ENCODE results near the gene ESRRB. TPM values are rescaled to one million over a fixed set of nuclear protein-coding genes. Genes with fewer than 3 reads are reported as not detected.

Gene ESRRB
- total RNA-seq, 2 donors from 2014 or later = 0.10 to 0.21 TPM

DNA sequence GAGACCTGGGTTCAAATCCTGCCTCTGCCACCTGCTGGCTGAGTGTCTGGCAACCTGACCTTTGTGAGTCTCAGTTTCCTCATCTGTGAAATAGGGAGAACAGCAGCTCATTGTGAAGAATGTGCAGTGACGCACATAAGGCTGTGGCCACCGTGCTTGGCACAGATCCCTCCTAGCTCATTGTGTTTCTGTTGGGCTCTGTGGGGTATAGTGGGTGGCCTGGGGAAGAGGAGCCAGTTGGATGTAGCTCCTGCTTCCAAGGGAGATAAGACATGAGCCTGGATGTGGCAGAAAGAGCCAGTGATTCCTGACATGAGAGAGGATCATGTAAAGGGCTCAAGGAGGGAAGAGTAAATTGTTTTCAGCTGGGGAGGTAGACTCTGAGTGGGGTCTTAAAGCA, 120.0 kb downstream of the ESRRB start:
- intact Hi-C loops (cut with DNase I) = no loop called here
- Histone ChIP-seq H3K27ac (no peak overlapping the region), H3K9ac (ENCODE audit: low read depth in 2 of 2, low read length in 2 of 2) (no peak overlapping the region), H3K36me3 (no peaks in the 10 kb centered on the region), H3K4me3 (no peak overlapping the region), H3K4me1 (no peaks in the 10 kb centered on the region), H3K27me3 (no peaks in the 10 kb centered on the region), H3K9me3 (no peaks in the 10 kb centered on the region)
- no peak for DNase-seq
- TF ChIP-seq, protein P1, sequence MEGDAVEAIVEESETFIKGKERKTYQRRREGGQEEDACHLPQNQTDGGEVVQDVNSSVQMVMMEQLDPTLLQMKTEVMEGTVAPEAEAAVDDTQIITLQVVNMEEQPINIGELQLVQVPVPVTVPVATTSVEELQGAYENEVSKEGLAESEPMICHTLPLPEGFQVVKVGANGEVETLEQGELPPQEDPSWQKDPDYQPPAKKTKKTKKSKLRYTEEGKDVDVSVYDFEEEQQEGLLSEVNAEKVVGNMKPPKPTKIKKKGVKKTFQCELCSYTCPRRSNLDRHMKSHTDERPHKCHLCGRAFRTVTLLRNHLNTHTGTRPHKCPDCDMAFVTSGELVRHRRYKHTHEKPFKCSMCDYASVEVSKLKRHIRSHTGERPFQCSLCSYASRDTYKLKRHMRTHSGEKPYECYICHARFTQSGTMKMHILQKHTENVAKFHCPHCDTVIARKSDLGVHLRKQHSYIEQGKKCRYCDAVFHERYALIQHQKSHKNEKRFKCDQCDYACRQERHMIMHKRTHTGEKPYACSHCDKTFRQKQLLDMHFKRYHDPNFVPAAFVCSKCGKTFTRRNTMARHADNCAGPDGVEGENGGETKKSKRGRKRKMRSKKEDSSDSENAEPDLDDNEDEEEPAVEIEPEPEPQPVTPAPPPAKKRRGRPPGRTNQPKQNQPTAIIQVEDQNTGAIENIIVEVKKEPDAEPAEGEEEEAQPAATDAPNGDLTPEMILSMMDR (IDR thresholded peaks at IDR 0.05) = no peak

DNA sequence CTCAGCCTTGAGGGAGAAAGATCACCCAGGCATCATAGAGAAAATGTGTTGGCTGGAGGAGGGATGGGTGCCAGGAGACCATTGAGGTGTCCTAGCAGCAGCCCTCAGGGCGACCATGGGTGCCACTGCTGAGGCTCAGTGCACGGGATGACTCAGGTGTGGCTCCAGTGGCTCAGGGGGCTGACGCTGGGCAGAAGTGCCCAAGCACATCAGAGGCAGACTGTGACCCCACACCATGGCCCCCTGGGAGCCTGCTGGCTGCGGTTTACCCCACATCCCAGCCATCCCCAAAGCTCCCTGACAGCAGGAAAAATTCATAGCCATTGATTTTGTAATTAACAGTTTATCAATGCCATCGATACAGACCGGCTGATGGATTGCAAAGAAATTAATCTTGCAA, 120.7 kb downstream of the ESRRB start:
- H3K27me3 ChIP-seq = no peaks in the 10 kb centered on the region
- H3K36me3 ChIP-seq = no peaks in the 10 kb centered on the region
- no peak overlapping the region for H3K27ac ChIP-seq
- H3K4me3 ChIP-seq = no peak overlapping the region
- H3K4me1 ChIP-seq = no peaks in the 10 kb centered on the region
- TF ChIP-seq, protein P1 (IDR thresholded peaks at IDR 0.05) = no peak
- no peak overlapping the region for H3K9ac ChIP-seq (ENCODE audit: low read depth in 2 of 2, low read length in 2 of 2)
- intact Hi-C loops (cut with DNase I) = no loop called here
- no peaks in the 10 kb centered on the region for H3K9me3 ChIP-seq
- no peak for DNase-seq

DNA sequence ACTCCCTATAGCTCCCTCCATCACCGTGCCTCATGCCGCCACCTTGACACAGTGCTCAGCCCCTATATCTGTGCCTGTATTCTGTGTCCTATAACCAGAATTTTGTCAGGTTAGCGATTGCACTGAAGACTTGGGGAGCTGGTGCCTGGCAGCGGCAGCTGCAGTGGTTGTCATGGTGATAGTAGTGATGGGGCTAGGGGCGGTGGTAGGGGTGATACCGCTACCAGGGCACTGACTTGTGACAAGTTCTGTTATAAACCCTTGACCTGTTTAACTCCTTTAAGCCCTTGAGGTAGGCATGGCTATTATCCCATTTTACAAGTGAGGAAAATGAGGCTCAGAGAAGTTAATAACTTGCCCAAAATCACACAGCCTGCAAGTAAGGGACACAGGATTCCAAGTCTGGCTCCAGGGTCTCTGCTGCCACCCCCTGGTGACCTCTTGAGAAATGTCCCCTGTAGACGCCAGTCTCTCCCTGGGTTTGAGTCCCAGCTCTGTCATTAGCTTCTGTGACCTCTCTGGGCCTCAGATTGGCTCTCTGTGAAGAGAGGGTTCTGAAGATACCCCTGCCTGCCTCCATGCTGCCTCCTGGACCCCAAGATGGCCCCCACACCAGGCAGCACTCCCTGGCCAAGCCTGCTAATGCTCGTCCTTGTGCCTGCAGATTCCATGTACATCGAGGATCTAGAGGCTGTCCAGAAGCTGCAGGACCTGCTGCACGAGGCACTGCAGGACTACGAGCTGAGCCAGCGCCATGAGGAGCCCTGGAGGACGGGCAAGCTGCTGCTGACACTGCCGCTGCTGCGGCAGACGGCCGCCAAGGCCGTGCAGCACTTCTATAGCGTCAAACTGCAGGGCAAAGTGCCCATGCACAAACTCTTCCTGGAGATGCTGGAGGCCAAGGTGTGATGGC, 121.9 kb downstream of the ESRRB start:
- Histone ChIP-seq H3K27me3 (no peaks in the 10 kb centered on the region), H3K9ac (ENCODE audit: low read depth in 2 of 2, low read length in 2 of 2) (no peak overlapping the region), H3K4me1 (no peaks in the 10 kb centered on the region), H3K9me3 (no peaks in the 10 kb centered on the region), H3K36me3 (no peaks in the 10 kb centered on the region), H3K27ac (no peak overlapping the region), H3K4me3 (no peak overlapping the region)
- DNase-seq = no peak
- TF ChIP-seq, protein P1 (IDR thresholded peaks at IDR 0.05) = no peak
- intact Hi-C loops (cut with DNase I) = no loop called here

GRCh38 chr14:76498463-76498935, 122.6 kb downstream of the ESRRB start:
- Histone ChIP-seq H3K4me3 (no peak overlapping the region), H3K27ac (no peak overlapping the region), H3K27me3 (no peaks in the 10 kb centered on the region), H3K4me1 (no peaks in the 10 kb centered on the region), H3K36me3 (no peaks in the 10 kb centered on the region), H3K9ac (ENCODE audit: low read depth in 2 of 2, low read length in 2 of 2) (no peak overlapping the region), H3K9me3 (no peaks in the 10 kb centered on the region)
- TF ChIP-seq, protein P1 (IDR thresholded peaks at IDR 0.05) = no peak
- no peak for DNase-seq
- intact Hi-C loops (cut with DNase I) = no loop called here

DNA sequence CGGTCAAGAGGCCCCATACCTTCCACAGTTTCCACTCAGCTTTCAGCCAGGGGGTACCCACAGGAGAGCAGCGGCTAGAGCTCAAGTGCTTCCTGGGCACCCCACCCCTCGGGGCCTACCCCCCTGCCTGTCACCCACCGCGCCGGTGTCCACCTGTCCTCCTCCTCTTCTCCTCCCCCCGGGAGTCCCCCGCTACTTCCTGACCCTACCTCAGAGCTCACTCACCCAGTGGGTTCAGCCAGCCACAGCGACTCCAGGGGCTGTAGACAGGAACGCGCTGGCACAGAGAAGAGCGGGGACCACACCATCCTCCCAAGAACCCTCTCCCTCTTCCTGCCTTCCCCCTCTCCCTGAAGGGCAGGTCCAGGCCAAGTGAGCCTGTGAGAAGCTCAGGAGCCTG, 123.0 kb downstream of the ESRRB start:
- Histone ChIP-seq H3K27ac (no peak overlapping the region), H3K9me3 (no peaks in the 10 kb centered on the region), H3K27me3 (no peaks in the 10 kb centered on the region), H3K4me1 (no peaks in the 10 kb centered on the region), H3K4me3 (no peak overlapping the region), H3K36me3 (no peaks in the 10 kb centered on the region), H3K9ac (ENCODE audit: low read depth in 2 of 2, low read length in 2 of 2) (no peak overlapping the region)
- TF ChIP-seq, protein P1 (IDR thresholded peaks at IDR 0.05) = no peak
- DNase-seq = no peak
- intact Hi-C loops (cut with DNase I) = no loop called here

All from colonic mucosa (tissue), 4 donors.